Pulmonary artery endothelial cell (primary cell): ENCODE measurements around the gene HIRA. TPM values are rescaled to one million over a fixed set of nuclear protein-coding genes. Genes with fewer than 3 reads are reported as not detected.
"Not testable (repeated sequence)": the region's sequence is repeated elsewhere in the genome, so short reads cannot be mapped to it uniquely, and the experiment has no call there.

Experiments
- DNase-seq: peaks from one replicate; pipeline ENCODE4 v3.0.0-alpha.2; 2011; ENCODE audit warnings: low read depth, low spot score
- total RNA-seq: library from RNA; depleted of rRNA; stranded (reverse); fragments of >200 nt; gene quantifications from 2 replicates; pipeline ENCODE4 v1.2.3, GENCODE V29; 2014

The HIRA gene
- total RNA-seq, 1 donor from 2014 or later = 22.8 TPM

- no peak for DNase-seq
Observed at GRCh38 chr22:19329454-19329853, 102.1 kb downstream of the HIRA start.

- DNase-seq = no peak
Observed at GRCh38 chr22:19325296-19325948, 106.1 kb downstream of the HIRA start.

DNA sequence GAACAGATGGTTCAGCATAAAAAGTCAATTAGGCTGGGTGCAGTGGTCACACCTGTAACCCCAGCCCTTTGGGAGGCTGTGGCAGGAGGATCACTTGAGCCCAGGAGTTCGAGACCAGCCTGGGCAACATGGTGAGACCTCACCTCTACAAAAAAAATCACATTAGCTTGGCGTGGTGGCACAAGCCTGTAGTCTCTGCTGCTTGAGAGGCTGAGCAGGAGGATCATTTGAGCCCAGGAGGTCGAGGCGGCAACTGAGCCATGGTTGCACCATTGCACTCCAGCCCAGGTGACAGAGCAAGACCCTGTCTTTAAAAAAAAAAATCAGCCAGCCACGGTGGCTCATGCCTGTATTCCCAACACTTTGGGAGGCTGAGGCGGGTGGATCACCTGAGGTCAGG lies 108.1 kb downstream of the HIRA start:
- not testable (repeated sequence) for DNase-seq

DNA sequence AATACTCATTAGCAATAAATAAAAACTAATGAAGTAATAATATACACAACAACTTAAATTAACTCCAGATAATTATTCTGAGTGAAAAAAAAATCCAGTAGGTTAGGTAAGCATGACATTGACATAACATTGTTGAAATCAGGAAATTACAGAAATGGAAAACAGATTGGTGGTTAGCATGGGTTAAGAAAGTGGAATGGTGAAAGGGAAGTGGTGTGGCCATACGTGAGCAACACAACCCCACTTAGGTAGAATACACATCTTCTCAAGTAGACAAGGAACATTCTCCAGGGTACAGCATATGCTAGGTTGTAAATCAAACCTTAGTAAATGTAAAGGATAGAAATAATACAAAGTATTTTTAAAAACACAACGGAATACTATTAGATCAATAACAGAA lies 109.8 kb downstream of the HIRA start:
- no peak for DNase-seq

DNA sequence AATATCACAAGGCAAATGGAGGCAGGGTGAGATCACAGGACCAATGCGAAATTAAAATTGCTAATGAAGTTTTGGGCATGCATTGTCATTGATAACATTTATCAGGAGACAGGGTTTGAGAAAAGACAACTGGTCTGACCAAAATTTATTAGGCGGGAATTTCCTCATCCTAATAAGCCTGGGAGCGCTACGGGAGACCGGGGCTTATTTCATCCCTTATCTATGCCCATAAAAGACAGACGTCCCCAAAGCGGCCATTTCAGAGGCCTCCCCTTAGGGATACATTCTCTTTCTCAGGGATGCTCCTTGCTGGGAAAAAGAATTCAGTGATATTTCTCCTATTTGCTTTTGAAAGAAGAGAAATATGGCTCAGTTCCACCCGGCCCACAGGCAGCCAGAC lies 111.4 kb downstream of the HIRA start:
- DNase-seq = not testable (repeated sequence)

- DNase-seq = no peak
Observed at GRCh38 chr22:19319281-19319680, 112.3 kb downstream of the HIRA start.

DNA sequence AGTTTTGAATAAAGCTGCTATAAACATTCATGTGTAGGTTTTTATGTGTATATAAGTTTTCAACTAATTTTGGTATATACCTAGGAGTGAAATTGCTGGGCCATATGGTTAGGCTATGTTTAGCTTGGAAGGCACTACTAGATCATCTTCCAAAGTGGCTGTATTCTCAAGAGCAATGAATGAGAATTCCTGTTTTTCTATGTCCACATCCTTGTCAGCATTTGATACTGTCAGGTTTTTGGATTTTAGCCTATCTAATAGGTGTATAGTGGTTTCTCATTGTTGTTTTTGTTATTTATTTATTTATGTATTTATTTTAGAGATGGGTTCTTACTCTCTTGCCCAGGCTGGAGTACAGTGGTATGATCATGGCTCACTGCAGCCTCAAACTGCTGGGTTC lies 113.7 kb downstream of the HIRA start:
- no peak for DNase-seq

GRCh38 chr22:19307872-19308271 lies 123.7 kb downstream of the HIRA start:
- no peak for DNase-seq

DNA sequence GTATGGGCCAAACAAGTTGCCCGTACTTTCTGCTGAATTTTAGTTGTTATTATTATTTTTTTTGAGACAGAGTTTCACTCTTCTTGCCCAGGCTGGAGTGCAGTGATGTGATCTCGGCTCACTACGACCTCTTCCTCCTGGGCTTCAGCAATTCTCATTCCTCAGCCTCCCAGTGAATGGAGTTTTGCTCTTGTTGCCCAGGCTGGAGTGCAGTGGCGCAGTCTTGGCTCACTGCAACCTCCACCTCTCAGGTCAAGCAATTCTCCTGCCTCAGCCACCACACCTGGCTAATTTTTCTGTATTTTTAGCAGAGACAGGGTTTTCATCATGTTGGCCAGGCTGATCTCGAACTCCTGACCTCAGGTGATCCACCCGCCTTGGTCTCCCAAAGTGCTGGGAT lies 125.0 kb downstream of the HIRA start:
- not testable (repeated sequence) for DNase-seq

DNA sequence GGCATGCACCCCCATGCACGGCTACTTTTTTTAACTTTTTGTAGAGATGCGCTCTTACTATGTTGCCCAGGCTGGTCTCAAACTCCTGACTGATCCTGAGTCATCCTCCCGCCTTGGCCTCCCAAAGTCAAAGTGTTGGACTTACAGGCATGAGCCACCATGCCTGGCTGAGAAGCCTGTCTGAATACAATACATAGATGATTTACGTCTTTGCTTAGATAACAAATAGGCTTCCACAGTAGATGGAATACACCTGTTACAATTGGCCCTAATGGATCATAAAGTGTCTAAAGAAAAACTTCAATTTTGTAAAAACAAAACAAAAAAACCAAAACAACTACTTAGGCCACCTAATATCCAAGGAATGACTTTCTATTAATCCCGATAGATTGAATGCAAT lies 127.0 kb downstream of the HIRA start:
- DNase-seq = no peak

DNA sequence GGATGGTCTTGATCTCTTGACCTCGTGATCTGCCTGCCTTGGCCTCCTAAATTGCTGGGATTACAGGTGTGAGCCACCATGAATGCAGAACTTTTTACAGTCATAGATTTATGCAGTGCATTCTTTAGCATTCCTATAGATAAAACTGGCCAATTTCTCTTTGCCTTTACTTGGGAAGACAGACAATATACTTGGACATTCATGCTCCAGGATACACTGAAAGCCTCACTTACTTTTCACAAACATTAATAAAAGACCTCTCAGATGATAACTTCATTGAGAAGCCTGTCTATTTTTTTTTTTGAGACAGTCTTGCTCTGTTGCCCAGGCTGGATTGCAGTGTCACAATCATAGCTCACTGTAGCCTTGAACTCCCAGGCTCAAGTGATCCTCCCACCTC lies 127.7 kb downstream of the HIRA start:
- DNase-seq = no peak

DNA sequence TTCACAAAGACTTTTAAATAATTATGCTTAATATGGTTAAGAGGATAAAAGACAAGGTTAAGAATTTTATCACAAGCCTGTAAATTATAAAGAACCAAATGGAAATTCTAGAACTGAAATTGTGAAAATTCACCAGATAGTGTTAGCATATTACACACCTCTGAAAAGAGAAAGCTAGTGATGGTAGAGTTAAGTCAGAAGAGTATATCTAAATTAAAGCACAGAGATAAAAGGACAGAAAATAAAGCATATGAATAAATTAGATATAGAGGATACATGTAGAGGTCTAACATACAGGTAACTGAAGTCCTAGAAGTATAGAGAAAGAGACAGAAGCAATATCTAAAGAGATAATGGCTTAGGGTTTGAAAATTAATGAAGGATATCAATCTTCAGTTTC lies 135.8 kb downstream of the HIRA start:
- no peak for DNase-seq

DNA sequence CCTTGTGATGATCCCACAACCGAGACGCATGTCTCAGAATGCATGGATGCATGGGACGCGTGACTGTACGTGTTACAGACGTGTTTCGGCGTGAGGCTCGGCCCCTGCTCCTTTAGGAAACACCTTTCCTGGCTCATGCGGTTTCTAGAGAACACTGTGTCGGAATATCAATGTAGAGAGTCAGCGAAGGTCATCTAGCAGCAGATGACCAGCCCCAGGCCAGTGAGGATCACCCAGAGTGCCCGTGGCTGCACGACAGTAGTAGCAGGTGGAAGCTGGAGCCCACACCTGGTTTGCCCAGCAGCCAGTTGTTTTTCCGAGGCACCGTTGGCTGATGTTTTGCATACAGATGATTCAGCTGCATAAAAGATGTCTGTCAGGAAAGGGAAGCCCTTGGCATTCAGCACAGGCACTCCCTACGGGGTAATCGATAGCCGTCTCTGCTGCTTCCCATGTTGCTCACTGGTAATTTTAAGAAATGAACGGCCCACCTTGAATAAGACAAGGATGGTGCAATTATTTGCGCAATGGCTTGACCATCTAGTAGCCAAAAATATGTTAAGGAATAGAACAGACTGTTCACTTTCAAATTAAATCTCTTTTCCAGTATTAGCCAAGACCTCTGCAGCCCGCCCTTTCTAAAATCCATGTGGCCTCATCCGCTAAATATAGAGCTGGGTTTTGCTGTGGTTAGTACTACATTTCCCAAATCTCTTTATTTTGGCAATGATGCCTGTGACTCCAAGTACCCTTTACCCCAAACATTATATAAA lies 138.9 kb downstream of the HIRA start:
- DNase-seq = no peak

GRCh38 chr22:19291580-19292457 lies 139.7 kb downstream of the HIRA start, which contains the start of gene CLTCL1:
CLTCL1 (minus strand) TSS chr22:19291719; CDS start chr22:19291641, 78 bp downstream.
- peak; percentile 17 for DNase-seq

GRCh38 chr22:19291218-19291579 lies 140.3 kb downstream of the HIRA start:
- no peak for DNase-seq

DNA sequence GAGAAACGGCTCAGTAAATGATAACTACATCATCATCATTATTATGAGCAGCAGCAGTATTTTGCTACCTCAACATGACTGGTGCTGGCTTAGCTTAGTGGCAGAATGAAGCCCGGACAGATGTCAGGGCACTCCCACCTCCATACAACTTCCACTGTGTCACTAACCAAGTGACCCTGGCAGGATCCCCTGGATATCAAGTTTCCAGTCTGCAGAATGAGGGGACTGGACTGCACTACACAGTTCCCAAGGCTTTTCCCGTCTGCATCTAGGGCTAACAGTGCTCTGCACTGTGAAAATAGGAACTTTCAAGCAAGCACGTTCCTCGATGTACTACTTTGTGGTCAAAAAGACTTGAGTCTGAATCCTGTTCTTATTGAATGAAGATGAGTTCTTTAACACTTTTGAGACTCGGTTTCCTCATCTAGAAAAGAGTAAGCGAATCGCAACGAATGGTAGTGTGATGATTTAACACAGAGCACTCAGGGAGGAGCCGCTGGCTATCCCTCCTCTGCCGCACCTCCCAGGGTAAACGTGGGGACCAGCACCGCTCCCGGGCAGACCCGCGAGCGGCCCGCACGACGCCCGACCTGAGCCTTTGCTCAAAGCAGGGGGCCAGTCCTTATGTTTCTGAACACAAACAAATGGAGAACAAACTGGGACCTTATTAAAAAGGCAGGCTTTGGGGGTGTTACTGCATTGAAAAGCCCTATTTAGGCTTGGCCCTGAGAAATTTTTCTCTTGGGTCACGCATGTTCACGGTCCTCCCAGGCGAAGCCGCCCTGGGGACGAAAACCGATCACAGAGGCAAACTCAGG lies 140.9 kb downstream of the HIRA start:
- no peak for DNase-seq

DNA sequence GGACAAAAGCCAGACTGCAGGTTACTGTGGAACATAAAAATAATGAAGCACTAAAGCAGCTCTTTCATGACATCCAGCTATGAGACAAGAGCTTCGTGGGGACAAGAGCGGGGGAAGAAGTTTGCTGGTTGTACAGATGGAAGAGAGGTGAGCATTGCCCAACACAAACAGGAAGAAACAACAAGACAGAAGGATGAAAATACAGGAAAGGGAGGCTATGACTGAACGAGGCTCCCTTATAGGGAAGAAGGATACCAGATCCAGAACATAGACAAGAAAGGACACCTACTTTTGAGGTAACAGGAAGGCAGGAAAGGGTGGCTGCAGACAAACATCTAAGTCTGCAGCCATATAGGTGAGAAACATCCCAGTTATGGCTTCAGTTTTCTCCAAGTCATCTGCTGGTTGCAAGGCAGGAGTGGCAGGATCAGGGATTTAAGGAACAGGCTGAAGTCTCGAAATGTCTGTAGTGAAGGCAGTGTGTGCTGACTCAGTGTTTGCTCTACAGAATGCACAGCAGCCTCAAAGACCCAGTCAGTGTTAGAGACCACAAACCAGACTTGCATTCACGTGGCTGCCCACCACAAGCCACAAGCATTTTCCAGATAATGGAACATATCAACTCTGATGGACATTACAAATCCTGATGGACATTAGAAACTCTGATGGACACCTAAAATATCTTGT lies 141.9 kb downstream of the HIRA start:
- no peak for DNase-seq

DNA sequence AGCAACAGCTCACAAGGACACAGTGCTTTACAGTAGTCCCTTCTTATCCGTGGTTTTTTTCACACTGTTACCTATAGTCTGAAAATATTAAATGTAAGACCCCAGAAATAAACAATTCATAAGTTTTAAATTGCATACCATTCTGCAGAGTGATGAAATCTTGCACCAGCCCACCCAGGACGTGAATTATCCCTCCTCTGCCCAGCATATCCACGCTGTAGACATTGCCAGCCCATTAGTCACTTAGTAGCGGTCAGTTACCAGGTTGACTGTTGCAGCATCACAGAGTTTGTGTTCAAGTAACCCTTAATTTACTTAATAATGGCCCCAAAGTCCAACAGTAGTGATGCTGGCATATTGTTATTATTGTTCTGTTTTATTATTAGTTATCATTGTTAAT lies 143.6 kb downstream of the HIRA start:
- DNase-seq = no peak

- no peak for DNase-seq
Observed at GRCh38 chr22:19287076-19287707, 144.3 kb downstream of the HIRA start.

DNA sequence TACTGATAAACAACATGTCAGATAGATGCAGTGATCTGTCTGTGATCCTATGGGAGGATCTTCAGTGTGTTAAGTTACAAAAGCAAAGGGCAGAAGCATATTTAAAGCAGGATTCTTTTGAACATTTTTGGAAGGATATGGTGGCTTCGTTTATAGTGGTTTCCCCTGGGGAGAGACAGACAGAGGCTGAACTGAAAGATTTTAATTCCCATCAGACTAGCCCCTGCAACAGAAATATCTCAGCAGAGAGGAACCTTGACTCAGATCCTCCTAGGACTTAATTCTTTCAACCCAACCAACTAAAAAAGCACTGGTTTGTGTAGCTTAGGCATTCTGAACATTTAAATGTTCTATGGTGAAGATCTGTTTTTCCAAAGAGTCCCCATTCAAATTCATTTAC lies 145.7 kb downstream of the HIRA start:
- DNase-seq = no peak
